Progenitor cell of endocrine pancreas (in vitro differentiated cells): ENCODE results near the gene ADCYAP1. TPM values are rescaled to one million over a fixed set of nuclear protein-coding genes. Genes with fewer than 3 reads are reported as not detected.

Source experiments
- DNase-seq: peaks from one replicate; pipeline ENCODE4 v3.0.0; 2021; ENCODE audit warnings: low spot score; ENCODE audit not compliant: unreplicated experiment
- H3K27ac Mint-ChIP-seq: 2 replicates; pipeline ENCODE4 v1.8.0; 2021; ENCODE audit warnings: mild to moderate bottlenecking, moderate library complexity, mixed read lengths
- H3K27me3 Mint-ChIP-seq: 2 replicates; pipeline ENCODE4 v1.8.0; 2021; ENCODE audit warnings: mixed read lengths
- H3K36me3 Mint-ChIP-seq: 2 replicates; pipeline ENCODE4 v1.8.0; 2022; ENCODE audit warnings: mixed read lengths; ENCODE audit not compliant: insufficient read depth
- H3K4me1 Mint-ChIP-seq: 2 replicates; pipeline ENCODE4 v1.8.0; 2021; ENCODE audit warnings: low read depth, mixed read lengths
- H3K4me3 Mint-ChIP-seq: 2 replicates; pipeline ENCODE4 v1.8.0; 2021; ENCODE audit warnings: low read depth, mild to moderate bottlenecking, moderate library complexity, mixed read lengths
- H3K9me3 Mint-ChIP-seq: 2 replicates; pipeline ENCODE4 v1.8.0; 2021; ENCODE audit warnings: low read depth, mixed read lengths
- CTCF ChIP-seq: fragments of 200-600 bp; sonication (generic); IDR thresholded peaks from one replicate; pipeline ENCODE4 v1.5.0; 2021; ENCODE audit warnings: antibody characterized with exemption, mild to moderate bottlenecking; ENCODE audit not compliant: unreplicated experiment
- total RNA-seq: library from RNA; stranded (reverse); gene quantifications from 2 replicates; pipeline ENCODE4 v1.2.1, GENCODE V29; 2021

ADCYAP1 gene
- total RNA-seq, 1 donor from 2014 or later = not detected

DNA sequence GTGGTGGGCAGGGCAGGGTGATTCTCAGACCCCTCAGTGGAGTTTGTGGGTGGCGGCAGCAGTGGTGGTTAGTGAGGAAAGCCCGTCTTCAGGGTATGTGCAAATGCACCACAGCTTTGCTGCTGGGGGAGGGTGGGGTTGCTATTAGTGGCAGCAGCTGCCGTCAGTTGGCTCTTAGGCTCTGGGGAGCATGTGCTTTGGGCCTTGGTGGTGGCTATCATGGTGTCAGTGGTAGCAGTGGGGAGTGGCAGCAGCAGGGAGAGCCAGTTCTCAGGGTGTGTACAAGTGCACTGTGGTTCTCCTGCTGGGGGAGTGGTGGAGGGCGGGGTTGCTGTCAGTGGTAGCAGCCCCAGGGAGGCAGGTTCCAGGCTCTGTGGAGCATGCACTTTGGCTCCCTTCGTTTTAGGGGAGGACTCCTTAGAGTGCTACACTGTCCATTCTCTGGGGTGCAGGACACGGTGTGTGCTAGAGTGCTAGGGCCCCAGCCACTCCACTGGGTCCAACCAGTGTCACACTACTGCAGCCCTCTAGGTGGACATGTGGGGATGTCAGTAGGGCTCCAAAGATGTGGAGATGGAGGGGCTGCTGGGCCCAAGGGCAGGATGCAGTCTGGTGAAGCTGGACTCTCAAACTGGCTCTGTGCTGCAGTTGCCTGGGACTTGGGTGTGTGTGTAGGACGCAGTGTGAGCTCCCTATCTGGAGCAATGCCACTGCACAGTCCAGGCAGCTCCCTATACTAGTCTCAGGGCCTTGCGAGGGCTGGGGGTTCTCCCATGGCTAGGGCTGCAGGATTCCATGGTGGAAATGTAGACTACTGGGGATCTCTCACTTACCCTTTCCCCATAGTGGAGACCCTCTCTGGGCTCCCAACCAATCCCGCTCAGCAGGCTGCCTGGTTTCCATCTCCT, 45.3 kb downstream of the ADCYAP1 start:
- Mint-ChIP-seq H3K36me3 (no peaks in the 10 kb centered on the region), H3K4me1 (peaks cover under 1% of the 10 kb centered on the region), H3K9me3 (no peaks in the 10 kb centered on the region), H3K27ac (no peak overlapping the region), H3K27me3 (peaks cover 2% of the 10 kb centered on the region), H3K4me3 (no peak overlapping the region)
- no peak for TF ChIP-seq CTCF
- DNase-seq = no peak

DNA sequence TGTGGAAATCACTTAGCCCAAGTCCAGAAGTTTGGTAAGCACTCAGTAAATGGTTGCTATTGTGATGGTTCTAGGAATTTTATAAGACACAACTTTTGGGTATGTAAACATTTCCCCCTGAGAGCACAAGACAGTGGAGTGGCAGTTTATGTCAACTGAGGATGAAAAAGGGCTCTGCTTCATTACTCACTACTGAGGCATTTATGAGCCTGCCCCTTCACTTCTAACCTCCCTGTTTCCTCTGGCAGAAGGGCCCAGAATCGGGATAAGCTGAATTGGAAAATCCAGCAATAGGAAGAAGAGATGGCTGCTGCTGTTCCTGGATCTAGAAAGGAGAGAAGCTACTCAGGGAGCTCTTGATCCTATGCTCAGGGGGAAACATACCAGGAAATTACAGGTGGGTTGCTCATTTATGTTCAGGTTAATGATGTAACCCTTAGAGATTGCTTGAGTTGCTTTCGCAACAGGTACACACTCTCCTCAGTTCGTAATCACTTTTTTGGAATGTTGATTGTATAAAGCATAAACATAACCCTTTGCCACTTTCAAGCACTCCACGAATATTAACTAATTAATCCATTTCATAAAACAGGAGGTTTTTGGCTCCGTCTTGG, 46.3 kb downstream of the ADCYAP1 start:
- Mint-ChIP-seq H3K36me3 (no peaks in the 10 kb centered on the region), H3K4me3 (no peak overlapping the region), H3K9me3 (no peaks in the 10 kb centered on the region), H3K27ac (no peak overlapping the region), H3K4me1 (peaks cover 6% of the 10 kb centered on the region), H3K27me3 (peaks cover 5% of the 10 kb centered on the region)
- no peak for DNase-seq
- no peak for TF ChIP-seq CTCF

DNA sequence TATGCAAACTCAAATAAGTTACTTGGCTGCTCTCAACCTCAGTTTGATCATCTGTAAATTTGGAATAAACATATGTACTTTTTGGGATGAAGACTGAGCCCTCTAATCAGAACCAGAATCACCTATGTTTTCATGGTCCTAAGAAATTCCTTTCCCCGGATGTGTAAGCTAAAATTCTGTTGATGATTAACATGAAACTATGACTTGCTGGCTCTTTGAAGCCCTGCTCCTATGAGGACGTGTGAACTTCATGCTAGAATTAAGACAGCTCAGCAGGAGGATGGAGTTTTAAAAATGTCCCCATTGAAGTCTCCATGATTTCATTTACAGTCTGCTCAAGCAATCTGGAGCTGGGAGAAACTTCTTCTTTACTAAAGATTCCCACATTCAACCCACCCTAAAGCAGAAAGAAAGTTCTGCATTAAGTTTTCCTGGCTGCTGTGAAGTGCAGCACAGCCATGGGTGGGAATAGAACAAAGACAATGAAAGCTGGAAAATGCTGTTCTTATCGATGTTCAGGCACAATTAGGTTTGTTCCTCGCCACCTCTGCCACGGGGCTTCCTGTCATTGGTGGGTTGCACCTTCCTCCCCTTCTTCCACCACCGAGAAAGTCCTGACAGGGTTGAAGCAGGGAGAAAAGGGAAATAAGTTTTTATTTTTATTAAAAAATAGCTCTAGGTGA, 50.9 kb downstream of the ADCYAP1 start:
- no peak for DNase-seq
- peaks cover 14% of the 10 kb centered on the region for H3K27me3 Mint-ChIP-seq
- H3K36me3 Mint-ChIP-seq = no peaks in the 10 kb centered on the region
- TF ChIP-seq CTCF = no peak
- H3K9me3 Mint-ChIP-seq = no peaks in the 10 kb centered on the region
- H3K4me3 Mint-ChIP-seq = no peak overlapping the region
- no peak overlapping the region for H3K27ac Mint-ChIP-seq
- peaks cover 6% of the 10 kb centered on the region for H3K4me1 Mint-ChIP-seq

- no peaks in the 10 kb centered on the region for H3K9me3 Mint-ChIP-seq
- H3K4me1 Mint-ChIP-seq = peaks cover 6% of the 10 kb centered on the region
- H3K36me3 Mint-ChIP-seq = no peaks in the 10 kb centered on the region
- TF ChIP-seq CTCF = no peak
- no peak overlapping the region for H3K27ac Mint-ChIP-seq
- peaks cover 18% of the 10 kb centered on the region for H3K27me3 Mint-ChIP-seq
- no peak for DNase-seq
- no peak overlapping the region for H3K4me3 Mint-ChIP-seq
These were observed 53.2 kb downstream of the ADCYAP1 start for GRCh38 chr18:957829-958228.

- TF ChIP-seq CTCF = no peak
- DNase-seq = no peak
- no peaks in the 10 kb centered on the region for H3K9me3 Mint-ChIP-seq
- peaks cover 29% of the 10 kb centered on the region for H3K27me3 Mint-ChIP-seq
- no peak overlapping the region for H3K4me3 Mint-ChIP-seq
- H3K27ac Mint-ChIP-seq = no peak overlapping the region
- H3K36me3 Mint-ChIP-seq = no peaks in the 10 kb centered on the region
- H3K4me1 Mint-ChIP-seq = peaks cover 6% of the 10 kb centered on the region
These were observed 55.2 kb downstream of the ADCYAP1 start for GRCh38 chr18:959854-960253.

Other genes with a start within 250 kb of the ADCYAP1 start
- gene TYMS, start 247.2 kb upstream of the ADCYAP1 start, total RNA-seq = 67.4 and 81.6 TPM in 2 replicates
- gene ENOSF1, start 192.2 kb upstream of the ADCYAP1 start, total RNA-seq = 69.8 and 70.8 TPM in 2 replicates
- gene YES1, start 92.6 kb upstream of the ADCYAP1 start, total RNA-seq = 55.5 and 58.8 TPM in 2 replicates